HG03442 (cell line): ENCODE measurements around the gene SLC9A3.
"Not testable (repeated sequence)": the region's sequence is repeated elsewhere in the genome, so short reads cannot be mapped to it uniquely, and the experiment has no call there.

Experiments
- ATAC-seq: cut with Tn5 transposase; IDR thresholded peaks from one replicate; pipeline ENCODE4 v1.9.1; 2021; ENCODE audit warnings: mild to moderate bottlenecking, moderate library complexity; ENCODE audit not compliant: unreplicated experiment

The SLC9A3 gene

DNA sequence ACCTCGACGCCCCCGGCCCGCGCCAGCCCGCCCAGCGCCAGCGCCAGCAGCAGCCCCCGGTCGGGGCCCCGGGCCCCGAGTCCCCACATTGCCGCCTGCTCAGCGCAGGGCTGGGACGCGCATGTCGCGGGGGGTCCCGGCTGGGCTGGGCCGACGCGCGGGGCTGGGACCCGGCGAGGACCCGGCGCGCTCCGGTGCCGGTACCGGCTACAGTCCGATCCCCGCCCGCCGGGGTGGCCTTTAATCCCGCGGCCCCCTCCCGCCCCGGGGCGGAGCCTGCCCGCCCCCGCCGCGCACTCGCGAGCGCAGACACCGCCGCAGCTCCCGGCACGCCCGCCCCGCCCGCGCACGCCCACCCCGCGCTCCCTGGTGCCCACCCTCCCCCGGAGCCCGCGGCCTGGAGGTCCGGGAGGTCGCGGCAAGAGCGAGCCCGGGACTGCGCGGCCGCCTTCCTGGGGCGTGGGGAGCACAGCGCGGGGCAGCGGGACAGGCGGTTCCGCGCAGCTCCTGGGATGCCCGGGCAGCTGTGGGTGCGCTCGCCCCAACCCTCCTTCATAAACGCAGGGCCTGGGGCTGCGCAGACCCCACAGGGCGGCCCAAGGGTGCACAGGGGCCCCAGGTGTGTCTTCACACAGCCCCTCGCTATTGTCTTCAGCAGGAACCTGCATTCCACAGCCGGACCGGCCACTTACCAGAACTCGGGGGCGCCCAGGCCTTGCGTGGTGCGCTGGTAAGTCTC lies at the start of gene SLC9A3:
SLC9A3 (minus strand) TSS at position 216 of the 739 bp plus-strand sequence.
- no peak for ATAC-seq

DNA sequence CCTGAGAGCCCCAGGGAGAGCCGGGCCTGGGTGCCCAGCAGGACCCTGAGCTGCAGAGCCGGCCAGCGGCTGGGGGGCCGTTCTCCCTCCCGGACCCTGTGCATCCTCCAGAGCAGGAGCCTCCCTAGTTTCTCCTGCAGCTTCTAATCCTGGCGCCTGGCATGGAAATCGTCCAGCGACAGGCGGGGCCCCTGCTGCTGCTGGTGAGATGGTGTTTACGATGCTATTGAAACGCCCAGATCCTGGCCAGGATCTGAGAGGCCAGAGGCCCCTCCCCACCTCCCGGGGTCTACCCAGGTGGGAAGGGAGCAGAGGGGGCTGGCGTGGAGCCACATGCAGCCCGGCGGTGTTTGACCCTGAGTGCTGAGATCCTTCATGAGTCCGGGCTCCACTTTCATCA lies 49.7 kb upstream of the SLC9A3 start:
- ATAC-seq: no peak

DNA sequence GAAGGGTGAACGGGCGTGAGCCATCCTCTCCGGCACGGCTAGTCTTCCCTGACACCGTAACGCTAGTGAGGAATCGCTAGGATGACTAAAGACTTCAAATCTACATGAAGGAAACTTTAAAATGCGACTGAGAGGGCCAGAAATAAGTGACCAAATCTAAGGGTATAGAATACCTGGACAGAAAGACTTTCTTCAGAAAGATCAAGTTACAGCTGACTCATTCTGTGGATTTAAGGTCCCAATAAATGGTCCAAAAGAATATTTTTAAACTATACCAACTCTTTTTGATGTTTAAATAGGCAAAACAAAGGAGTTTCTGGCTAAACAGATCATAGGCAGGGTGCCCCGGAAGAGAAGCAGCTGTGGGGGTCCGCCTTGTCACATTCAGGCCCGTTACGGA lies 49.0 kb upstream of the SLC9A3 start:
- ATAC-seq: no peak

DNA sequence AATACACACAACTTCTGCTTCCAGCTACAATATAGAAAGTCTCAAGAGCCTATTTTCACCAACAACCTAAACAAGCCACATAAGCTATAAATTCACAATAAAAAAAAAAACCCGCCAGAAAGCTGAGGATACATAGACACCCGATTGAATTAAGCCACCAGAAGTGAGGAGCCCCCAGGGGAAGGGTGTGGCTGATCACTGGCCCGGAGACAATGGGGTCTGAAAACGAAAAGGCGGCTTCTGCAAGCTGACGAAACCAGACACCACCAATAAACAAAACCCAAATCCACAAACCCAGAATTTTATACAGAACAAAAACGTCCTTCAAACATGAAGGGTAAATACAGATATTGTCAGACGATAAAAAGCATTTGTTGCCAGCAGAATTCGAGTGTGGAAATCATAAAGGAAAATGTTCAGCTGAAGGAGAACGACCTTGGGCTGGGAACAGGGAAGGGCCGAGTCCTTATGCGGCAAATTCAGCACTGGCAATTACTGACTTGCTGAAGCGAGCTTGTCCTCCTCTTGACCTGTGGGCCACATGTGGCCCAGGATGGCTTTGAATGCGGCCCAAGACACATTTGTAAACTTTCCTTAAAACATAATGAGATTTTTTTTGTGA lies 48.3 kb upstream of the SLC9A3 start:
- no peak for ATAC-seq

DNA sequence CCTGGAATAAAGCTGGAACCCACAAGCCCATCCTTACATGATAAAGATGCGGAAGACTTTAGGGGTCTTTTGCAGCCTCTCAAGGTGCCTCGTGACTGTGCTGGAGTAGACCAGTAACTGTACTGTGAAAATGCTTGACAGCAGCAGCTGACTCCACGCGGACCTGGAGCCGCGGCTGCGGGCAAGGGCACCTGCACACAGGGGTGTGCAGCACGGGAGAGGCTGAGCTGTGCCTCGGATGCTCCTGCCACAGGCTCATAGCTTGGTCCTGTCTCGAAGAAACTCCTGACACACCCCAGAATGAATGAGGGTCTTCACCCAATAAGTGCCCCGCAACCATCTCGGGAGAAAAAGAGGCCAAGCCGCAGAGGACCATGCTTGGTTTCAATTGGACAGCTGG lies 47.5 kb upstream of the SLC9A3 start:
- ATAC-seq: no peak

DNA sequence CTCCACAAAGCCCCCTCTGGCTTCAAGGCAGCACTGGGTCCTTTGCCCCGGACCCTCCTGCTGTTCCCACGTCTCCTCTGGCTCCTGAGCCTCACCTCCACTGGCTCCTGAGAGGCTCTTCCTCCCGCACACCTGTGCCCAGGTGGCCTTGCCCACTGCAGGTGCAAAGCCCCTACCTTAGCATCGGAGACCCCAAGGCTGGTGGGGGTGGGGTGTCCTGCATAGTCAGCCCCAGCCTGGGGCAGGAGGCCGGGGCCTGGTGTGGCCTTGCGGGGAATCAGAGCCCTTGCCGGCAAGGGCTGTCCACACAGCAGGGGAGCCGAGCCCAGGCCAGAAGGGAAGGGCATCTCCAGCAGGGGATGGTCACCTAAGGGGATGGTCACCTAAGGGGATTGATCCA lies 46.6 kb upstream of the SLC9A3 start:
- no peak for ATAC-seq

DNA sequence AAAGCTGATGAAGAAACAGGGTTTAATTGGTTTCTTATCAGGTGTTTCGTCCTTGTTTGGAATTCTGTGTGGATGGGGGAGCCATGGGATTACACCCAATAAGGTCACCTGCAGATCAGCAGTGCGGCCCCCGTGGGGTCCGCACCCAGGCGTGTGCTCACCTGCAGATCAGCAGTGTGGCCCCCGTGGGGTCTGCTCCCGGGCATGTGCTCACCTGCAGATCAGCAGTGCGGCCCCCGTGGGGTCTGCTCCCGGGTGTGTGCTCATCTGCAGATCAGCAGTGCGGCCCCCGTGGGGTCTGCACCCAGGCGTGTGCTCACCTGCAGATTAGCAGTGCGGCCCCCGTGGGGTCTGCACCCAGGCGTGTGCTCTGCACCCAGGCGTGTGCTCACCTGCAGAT lies 46.2 kb upstream of the SLC9A3 start:
- ATAC-seq: no peak

DNA sequence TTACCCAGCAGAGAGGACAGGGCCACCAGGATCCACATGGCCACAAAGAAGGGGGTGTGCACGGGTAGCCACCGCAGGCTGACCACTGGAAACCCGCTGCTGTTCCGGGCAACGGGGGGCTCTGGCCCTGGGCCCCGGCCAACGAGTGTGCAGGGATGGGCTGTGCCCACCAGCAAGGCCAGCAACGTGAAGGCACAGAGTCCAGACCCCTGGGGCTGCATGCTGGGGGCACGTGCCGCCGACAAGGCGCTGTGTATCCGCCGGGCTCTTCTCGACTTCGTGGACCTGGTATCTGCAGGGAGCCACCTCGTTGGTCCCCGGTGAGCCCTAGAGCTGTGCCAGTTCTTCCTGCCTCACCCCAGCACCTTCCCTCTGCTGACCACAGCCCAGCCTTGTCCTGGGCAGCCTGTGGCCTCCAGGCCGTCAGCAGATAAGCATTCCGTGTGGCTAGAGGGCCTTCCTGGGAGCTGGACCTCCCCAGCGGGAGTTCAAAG lies 45.7 kb upstream of the SLC9A3 start:
- ATAC-seq: no peak

DNA sequence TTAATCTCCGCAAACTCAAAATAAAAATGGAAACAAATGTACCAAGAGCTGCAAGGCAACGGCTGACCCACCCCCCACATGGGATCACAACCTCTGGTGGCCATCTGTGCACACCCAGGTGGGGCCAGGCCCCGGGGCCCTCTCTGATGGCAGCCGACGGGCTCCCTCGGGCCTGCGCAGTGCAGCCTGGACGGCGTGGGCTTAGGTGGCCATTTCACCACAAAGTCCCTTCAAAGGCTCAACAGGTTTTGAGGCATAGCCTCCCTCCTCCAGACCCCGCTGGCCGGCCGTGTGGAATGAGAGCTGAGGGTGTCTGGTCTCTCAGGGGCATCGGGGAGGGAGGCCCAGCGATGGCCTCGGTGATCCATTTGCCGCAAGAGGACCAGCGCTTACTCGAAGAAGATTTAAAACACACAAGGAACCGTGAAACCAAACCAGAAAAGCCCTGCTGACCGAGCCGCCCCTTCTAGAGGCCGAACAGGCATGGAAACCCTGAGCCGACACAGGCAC lies 45.2 kb upstream of the SLC9A3 start:
- no peak for ATAC-seq

DNA sequence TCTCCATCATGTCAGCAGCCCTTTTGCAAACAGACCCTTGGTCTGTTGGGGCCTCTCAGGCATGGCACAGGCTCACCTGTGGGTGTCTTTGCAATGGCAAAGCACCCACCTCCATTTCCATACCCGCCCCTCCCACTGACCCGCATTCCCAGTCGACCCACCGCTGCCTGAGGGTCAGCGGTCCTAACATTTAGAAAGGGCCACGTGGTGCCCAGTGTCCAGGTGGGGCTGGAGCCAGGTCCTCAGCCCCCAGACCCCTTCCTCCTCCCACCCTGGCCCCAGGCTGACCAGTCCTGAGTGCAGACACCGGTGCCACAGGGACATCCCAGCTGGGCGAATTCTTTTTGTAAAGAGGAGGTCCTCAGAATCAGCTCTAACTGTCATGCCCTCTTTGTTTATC lies 44.6 kb upstream of the SLC9A3 start:
- no peak for ATAC-seq

DNA sequence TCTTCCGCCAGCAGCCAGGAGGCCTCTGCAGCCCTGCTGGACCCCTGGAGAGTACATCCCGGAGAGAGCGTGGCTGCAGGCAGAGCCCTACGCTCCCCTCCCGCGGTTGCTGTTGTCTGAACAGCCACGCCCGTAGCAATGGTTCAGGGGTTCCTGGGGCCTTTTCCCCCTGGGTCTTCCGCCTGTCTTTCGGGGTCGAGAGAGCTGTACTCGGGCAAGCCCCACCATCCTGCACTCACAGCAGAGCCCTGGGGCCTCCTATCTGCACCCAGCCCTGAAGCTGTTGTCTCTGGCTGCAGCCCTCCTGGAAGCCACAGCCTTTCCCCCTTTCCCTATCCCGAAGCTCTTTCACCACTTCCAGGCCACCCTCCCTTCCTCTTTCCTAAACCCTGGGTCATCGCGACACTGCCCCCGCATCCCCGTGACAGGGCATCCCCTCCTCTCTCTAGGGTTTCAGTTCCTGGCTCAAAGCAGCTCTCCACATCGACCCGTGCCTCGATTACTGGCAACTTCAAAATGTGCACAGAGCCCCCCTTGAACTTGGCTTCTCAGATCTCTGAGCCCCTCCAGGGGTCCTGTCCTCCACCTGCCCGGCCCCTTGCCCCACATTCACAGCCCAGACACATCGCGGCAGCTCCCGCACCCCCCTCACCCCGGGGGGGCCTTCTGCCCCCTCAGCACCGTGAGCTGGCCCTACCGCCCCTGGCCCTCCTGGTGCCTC lies 44.0 kb upstream of the SLC9A3 start:
- ATAC-seq: no peak

DNA sequence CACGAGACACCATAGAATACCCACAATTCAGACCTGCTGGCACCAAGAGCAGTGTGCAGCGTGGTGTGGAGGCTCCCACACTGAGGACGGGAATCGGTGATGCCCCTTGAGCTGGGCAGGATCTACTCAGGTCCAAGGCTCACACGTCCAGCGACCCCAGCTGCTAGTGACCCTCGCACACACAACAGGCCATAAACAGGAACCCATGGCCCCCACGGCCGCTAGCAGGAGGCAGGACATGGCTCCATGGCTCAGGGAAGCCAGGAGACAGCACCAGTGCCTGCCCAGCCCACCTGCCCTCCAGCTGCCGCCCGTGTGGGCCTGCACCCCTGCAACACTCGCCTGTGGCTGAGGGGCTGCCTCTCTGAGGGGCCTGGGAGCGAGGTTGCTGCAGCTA lies 43.4 kb upstream of the SLC9A3 start:
- no peak for ATAC-seq

DNA sequence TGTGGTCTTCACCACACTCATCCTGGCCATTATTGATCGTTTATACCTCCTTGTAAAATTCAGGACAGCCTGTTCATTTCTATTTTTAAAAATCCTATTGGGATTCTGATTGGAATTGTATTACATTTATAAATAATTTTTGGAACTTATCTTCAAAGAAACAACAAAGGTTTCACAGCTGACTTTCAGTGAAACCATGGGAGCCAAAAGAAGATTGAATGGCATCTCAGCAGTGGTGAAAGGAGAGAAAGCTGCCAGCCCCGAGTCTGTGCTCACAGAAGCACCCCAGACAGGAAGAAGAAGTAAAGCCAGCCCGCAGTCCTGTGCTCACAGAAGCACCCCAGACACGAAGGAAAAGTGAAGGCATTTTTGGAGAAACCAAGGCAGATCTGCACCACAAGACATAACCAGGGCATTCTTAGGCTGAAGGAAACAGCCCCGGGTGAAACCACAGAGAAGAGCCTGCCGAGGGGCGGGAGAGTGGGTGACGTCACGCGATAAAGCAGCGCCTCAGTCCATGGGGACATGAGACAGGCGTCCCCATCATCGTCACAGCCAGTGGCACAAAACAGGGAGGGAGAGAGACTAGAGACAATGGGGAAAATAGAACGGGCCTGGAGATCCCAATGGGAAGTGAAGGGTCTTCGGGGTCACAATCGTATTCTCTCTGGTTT lies 42.5 kb upstream of the SLC9A3 start:
- no peak for ATAC-seq

DNA sequence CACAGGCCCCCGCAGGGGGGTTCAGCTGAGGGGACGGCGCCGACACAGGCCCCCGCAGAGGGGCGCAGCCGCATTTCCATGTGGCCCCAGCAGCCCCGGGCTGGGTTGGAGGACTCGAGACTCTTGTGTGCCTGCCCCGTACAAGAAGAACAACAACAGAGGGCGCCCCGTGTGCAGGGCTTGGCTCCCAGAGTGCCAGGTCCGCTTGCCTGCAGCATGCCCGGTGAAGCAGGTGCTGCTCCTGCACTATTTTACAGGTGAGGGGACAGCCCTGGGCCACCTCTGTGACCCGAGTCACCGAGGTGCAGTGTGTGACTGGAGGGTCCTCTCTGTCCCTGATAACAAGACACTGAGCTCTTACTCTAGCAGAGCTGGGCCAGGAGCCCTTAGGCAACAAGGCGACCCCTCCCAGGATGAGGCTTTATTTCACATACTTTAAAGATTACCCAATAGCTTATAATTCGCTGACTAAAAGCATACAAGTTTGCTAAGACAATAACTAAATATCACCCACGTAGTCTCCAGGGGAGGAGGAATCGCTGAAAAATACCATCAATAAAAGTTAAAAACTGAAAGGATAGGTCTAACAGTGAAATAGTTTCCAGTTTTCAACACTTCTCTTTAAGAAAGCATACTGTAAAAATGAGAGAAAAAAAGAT lies 41.7 kb upstream of the SLC9A3 start:
- ATAC-seq: no peak

DNA sequence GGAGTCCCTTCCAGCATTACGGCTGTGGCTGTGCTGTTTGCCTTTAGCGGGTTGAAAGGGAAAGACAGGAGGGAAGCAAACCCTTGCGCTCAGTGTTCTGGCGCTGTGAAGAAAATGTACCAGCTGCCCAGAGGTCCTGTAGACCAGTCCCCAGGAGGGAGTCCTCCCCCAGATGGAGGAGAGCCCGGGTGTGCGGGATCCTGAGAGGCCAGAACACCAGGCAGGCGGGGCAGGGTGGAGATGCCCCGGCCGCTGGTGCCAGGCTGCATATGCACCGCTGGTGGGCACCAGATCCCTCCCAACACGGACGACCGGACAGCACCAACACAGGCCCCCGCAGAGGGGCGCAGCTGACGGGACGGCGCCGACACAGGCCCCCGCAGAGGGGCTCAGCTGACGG lies 37.2 kb upstream of the SLC9A3 start:
- no peak for ATAC-seq

DNA sequence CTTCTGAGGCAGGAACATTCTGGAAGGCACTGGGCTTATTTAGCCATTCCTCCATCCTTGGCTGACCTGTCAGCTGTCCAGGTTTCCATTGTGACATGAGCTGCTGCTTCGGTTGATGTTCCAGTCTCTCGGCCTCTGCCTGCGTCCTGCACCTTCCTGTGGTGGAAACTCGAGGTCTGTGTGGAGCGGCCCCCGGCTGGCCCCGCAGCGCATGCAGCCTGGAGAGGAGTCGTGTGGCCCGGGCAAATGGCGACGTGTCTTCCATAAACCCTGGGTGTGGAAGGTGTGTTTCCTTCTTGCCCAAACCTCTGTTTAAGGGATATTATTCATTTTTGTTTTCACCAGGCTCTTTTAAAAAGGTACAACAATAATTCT lies 36.5 kb upstream of the SLC9A3 start:
- no peak for ATAC-seq

DNA sequence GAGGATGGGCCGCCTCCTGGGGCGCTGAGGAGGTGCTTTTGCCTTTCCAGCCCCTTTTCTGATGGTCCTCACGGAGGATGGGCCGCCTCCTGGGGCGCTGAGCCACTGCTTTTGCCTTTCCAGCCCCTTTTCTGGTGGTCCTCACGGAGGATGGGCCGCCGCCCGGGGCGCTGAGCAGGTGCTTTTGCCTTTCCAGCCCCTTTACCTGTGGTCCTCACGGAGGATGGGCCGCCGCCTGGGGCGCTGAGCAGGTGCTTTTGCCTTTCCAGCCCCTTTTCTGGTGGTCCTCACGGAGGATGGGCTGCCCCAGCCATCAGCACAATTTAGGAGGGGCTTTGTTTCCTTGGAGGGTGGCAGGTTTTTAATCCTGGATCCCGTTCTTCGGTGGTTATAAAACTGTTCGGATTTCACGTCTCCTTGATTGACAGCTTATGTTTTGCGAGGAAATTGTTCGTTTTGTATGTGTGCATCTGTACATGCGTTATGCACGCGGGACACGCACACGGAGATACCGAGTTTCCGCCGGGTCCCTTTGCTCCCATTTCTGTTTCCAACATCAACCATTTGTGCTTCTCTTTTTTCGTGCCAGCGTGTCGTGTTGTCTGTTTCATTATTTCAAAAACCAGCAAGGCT lies 34.7 kb upstream of the SLC9A3 start:
- no peak for ATAC-seq

DNA sequence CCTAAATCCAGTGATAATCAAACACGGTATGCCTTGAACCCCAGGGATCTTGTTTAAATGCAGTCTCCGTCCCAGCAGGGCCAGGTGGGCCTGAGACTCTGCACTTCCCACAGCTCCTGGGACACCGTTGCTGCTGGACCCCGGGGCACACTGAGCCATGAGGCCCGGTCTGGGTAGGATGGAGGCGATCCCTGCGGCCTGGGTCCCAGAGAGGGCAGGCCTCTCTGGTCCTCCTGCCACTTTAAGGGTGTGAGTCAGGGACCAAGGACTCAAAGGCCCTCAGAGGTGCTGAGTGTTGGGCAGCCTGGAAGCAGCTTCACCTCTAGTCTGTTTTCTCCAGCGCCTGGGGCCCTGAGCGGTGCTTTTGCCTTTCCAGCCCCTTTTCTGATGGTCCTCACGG lies 34.1 kb upstream of the SLC9A3 start:
- ATAC-seq: no peak

DNA sequence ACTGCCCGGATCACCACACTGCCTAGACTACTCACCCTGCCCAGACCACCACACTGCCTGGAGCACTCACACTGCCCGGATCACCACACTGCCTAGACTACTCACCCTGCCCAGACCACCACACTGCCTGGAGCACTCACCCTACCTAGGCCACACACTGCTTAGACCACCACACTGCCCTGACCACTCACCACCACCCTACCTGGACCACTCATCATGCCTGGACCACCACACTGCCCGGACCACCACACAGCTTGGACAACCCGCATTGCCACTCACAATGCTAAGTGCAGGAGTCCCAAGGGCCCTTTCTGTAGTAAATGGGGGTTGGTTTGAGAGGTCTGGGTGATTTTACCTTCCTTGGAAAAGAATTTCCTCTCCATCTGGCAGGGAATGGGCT lies 33.7 kb upstream of the SLC9A3 start:
- not testable (repeated sequence) for ATAC-seq

DNA sequence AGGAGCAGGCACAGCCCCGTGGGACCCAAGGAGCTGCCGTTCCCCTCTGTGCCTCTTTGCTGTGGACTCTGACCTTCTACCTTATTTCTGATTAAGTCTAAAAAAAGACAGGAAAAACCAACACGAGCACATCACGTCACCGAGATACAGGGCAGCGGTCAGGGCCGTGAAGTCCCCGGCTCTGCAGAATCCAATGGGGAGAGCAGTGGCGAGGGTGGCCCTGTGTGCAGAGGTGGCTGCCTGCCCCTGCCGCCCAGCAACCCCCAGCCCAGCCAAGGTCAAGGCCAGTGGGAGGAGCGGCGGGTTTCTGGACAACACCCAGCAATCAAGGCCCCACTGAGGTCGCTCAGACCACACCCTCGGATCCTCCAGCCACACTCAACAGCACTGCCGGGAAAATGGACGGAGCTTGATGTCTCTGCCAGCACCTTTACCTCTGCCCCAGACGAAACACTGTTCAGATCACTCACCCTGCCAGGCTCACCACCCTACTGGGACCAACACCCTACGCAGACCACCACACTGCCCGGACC lies 32.7 kb upstream of the SLC9A3 start:
- ATAC-seq: no peak
